Stimulated activated CD4-positive, alpha-beta T cell treated with anti-CD3 and anti-CD28 coated beads, Interleukin-12 subunit alpha, Interleukin-12 subunit beta, amount 100 ng/mL, for 4 hours (primary cell): ENCODE data around the gene CACNA1D.

Experiments used
- DNase-seq: peaks from one replicate; pipeline ENCODE4 v3.0.0-alpha.2; 2020

CACNA1D gene

DNA sequence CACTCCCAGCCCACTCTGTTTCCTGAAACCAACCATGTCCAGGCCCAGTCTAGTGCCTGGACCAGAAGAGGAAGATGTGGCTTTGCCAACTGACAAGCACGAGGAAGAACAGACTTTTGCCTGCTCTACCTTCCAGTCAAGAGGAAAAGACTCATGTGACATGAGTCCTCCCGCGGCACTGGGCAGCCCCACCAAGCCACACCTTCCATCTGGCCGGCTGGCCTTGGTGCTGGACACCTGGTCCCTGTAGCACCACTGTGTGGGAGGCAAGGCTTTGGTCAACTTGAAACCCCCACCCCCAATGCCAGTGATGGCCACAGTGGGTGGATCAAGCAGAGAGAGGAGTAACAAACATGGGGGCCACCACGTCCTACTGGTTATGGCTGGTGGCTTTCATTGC lies 339.3 kb downstream of the CACNA1D start:
- DNase-seq: no peak

DNA sequence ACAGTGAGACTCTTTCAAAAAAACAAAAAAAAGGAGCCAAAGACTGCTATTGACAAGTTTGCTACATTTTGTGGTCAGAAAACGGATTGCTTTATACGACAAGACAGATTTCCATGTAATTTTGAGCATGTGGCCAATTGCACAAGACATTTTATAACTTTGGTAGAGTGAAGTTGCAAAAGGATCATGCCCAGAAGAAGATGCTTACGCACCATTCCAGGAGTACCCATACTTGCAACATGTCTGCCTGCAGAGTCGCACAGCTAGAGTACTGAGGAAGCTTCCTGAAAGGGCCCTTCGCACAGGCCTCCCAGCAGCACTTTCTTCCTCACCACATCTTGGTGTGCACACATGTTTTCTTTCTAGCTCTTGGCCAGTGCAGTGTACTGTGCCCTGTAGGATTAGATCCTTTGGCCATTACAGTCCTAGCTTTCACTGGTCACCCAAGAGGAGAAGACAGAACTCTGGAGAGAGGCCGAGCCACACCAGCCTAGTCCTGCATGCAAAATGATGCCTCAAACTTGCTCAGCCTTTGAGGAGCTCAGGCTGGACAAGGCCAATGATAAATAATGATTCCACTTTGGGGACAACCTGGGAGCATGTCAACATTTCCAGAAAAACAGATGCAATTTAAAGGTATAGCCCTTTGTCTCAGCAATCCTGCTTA lies 340.2 kb downstream of the CACNA1D start:
- DNase-seq: no peak

DNA sequence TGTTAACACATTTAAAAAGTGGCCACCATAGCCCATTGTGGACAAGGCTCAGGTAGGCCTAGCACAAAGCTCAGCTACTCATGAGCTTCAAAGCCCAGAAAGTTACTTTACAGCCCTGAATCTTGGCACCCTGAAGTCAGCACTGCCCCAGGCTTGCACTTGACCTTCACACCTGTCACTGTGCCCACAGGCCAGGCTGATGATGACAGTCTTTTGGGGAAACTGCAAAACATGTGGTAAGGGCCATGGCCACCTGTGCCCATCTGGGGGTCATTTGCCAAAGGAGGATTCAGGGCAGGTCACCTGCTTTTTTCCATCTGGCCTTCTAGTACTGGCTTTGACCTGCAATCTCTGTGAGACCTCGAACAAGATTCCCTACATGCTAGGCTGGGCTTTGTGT lies 340.8 kb downstream of the CACNA1D start:
- no peak for DNase-seq

DNA sequence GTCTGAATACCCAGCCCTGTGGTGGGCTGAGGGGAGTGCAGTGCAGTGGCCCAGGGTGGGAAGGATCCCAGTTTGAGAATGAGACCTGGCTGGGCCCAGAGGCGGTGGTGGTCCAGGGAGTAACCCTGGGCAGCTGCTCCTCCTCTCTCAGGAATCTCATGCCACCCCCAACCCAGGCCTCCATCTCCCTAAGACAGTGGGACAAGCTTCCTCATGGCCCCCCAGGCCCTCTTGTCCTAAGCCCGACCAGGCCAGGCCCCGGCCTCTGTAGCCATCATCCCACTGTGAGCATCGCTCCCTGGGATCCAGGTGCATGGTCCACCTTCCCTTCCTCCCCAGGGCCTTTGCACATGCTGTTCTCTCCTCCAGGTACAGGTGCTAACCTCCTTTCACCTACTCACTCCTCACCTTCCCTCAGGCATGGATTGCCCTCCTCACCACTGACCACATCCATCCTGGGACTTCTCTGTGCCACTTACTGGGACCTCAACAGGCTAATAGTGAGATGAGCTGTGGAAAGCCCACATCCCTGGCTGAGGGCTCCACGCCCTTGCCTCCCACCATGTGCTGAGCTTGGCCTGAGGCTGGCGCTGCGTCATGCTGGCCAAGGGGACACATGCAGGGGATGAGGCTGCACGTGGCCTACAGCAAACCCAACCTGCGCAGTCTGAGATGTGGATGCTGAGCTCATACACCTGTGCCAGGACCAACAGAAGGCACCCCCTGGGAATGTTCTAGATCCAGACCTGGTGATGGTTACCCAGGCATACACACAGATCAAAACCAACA lies 341.9 kb downstream of the CACNA1D start:
- no peak for DNase-seq

DNA sequence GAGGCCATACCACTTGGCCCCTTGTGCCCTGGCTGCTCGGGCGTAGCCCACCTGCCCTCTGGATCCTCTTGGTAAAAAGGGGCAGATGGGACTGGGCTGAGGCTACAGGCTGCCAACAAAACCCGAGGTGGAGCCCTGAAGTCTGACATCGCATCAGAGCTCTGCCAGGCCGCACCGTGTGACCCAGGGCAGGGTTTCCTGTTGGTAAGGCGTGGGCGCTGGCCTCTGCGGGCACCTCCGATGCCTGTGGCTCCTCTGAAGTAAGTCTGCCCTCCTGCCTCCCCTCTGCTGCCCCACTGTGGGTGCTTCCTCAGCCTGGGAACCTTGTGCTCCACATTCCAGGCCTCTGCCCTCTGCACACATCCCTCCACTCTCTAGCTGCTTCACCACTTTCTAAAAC lies 342.9 kb downstream of the CACNA1D start:
- no peak for DNase-seq

DNA sequence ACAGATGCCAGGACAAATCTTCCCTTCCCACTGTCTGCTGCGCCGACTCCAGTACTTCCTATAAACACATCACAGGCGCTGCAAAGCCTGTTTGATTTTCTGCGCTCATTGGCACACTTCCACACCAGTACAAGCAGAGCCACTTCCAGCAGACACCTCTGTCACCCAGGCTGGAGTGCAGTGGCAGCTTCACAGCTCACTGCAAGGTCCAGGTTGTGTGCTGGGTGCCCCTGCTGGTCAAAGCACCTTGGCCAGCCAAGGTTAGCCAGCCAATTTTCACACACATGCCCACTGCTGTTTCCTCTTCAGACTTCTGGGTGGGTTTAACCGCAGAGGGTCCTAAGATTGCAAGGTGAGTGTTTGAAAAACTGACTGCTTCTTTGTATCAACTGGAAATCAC lies 346.9 kb downstream of the CACNA1D start:
- no peak for DNase-seq

DNA sequence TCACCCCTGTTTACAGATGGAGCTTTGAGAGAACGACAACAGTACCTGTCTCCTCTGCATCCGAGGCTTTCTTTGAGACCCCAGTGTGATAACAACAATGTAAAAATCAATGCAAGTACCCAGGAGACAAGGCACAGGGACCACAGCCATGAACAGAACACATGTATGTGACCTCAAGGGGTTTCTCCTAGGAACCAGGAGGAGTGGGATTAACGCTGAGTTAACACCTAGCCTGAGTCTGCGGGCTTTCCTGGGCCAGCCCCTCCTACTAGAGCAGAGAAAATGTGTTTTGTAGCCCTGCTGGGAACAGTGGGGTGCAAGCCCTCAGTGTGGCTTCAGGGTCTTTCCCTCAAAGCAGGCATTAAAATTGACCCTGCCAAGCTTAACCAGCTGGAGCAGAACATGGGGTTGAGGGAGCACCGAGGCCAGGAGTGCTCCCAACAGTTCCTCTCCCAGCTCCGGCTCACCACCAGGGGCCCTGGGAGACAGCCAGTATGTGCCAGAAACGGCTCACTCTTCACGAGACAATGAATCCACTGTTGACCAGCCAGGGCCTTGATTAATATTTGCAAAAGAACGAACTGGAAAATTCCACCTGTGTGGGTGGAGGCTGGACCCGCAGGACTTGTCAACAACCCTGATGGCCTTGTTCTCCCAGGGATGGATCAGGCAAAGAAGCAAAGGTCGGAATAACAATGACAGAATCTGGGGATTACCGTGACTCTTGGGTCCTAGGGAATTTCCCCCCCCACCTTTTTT lies 348.2 kb downstream of the CACNA1D start:
- DNase-seq: no peak

DNA sequence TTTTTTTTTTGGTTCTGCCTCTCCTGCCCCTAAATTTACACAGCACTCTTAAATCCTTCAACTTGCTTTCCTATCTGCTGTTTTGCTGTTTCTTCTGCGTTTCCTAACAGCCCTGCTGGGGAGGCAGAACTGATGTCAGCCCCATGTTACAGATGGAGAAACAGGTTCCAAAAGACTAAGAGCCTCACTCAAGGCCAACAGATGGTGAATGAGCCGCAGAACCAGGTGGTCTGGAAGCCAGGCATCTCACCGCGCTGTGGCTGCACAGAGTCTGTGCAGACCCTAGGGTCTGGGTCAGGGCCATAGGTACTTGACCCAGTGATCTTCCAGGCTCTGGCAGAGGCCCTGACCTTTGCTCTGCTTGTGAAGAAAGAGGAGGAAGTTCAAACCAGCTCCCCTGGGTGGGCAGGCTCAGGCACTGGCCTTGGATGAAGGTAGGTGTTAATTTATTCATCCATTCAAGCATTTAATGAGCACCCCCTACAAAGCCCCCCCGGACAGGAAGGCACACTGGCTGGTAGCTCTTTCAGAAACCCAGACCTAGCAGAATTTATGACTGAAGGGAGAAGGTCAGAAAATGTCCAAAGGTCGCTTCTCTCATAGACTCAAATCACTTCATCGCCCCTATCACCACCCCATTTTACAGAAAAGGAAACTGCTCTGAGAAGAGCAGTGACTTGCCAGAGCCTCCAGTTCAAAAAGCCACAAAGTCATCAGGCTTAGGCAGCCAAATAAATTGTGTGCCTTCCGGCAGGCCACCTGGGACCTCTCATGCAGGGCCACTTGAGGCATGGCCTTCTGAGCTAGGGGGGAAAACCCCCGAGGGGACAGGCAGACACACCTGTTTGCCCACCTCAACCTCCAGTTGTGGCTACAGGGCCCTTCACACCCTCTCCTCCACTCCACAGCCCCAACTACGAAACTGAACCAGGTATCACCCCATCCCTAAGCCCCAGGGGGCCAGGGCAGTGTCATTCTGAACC lies 349.1 kb downstream of the CACNA1D start:
- DNase-seq: no peak

DNA sequence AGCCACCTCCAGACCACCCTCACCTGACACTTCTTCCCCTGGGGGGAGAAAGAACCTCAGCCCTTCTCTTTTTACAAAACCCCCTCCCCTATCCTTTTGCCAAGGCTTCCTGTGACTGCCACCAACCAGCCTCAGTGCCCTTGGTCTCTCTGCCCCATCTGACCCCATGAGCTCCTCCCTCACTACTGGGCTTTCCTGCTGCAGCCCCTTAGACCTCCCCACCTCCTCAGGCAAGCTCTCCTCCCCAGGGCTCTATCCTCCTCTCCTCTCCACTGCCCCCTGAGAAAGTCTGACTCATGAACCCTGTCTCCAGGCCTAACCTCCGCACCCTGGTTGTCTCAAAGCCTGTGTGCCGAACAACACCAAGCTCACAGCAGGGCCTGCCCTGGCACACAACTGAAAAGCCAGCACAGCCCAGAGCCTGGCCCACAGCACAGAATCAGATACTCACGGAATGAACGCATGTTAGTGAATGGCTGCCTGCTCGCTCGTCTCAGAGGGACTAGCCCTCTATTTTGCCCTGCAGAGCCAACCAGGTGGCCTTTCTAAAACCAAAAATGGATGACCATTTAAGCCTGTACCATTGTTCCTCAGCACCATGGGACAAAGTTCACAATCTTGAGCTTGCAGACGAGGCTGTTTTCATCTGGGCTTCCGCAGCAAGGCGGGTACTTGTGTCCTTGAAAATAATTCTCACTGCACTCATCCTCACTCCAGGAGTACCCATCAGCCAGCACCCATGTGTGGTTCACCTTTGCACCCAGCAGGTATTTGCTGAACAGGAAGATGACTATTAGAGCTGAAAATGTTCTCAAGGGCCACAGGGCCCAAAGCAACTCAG lies 350.1 kb downstream of the CACNA1D start:
- DNase-seq: no peak

DNA sequence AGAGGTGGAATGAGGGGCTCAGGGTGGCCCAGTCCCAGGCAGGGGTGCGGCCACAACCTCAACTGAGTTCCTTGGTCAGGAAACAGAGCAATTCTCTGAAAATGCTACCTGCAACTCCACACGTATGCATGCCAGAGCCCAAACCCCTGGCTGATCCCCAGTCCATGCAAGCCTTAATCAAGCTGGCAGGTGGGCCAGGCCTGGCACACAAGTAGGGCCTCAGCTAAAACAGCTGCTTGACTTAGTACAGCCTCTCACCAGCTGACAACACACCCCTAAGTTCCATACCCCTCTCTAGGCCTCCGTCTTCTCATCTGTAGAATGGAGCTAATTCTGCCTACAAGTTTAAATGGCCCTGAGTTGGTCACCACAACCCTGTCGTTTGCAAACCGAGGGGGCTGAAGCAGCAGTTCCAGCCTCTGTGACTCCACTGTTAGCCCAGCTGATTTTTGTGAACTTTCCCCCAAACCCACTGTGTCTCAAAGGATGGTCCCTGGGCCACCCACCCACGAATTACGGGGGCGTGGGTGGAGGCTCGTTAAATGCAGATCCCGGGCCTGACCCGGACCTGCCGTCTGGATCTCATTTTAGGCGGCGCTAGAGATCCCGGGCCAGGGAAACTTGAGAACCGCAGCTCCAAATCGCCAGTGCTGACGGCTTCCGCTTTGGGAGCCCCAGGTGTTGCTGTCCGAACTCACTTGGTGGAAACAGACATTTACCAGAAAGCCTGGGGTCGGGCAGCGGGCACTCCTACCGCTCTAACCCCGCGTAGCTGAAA lies 350.9 kb downstream of the CACNA1D start:
- DNase-seq: no peak

DNA sequence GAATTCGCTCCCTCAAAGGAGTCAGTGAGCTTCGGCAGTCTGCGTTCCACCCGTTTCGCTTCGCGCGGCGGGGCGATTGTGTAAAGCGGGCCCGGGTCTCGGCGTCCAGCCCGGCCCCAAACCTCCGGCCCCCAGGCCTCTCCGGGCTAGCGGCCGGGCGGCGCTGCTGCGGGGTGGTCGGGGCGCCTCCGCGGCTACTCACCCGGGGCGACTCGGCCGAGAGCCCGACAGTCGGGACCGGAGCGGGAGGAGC lies 351.4 kb downstream of the CACNA1D start:
- DNase-seq: no peak

DNA sequence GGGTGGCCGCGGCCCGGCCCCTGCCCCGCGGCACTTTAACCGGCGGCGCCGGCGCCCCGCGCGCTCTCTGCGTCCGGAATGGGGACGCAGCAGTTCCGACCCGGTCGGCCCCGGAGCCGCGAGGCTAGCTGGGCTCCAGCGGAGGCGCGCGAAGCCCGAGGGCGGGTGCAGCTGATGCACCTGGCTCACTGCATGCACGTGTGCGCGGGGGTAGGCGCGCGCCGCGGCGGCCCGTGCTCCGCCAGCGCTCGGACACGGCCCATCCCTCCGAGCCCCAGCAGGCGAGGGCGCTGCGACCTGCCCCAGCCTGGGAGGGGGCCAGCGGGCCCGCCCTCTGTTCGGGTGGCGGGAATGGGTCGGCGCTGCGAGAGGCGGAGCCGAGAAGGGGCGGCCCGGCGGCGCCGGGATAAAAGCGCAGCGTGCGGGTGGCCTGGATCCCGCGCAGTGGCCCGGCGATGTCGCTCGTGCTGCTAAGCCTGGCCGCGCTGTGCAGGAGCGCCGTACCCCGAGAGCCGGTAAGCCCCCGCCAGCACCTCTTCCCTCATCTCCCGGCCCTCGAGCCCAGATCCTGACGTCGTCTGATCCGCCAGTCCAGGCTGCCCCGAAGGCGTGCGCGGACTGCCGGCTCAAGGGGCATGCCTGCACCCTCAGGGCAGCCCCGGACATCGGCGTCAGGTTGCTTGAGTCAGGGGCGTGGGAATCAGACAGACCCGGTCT lies 351.9 kb downstream of the CACNA1D start, which contains the start of the genes CHDH and IL17RB:
TSS of gene CHDH (minus strand) at position 286 of the 717 bp plus-strand sequence. CDS start 22,411 bp downstream, outside the sequence.
TSS of gene IL17RB (plus strand) at position 435 of the 717 bp plus-strand sequence. CDS start at position 456, 21 bp downstream.
- DNase-seq: no peak

DNA sequence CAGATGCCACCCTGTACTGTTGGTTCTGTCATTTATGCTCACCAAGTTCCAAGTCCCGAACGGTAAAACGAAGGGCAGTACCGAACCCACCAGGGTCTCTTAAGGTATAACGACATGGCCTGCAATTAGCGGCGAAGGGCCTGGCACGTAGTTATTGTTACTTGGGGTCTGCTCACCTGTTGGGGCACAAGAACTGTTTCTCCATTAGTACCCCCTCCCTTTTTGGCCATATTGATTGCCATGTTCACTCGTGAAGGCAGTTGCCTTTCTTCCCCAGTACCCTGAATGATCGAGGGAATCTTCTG lies 352.4 kb downstream of the CACNA1D start:
- no peak for DNase-seq

DNA sequence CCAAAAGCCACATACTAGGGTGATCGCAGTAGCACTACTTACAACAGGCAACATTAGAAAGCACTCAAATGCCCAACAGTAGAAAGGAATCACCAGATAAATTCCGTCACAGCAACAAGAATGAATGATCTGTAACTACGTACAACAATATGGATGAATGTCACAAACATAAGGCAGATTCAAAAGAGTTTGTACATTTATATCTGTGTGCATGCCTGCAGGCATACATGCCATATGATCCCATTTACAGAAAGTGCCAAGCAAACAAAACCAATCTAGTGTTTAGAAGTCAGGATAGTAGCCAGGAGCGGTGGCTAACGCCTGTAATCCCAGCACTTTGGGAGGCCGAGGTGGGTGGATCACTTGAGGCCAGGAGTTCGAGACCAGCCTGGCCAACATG lies 355.5 kb downstream of the CACNA1D start:
- DNase-seq: no peak

DNA sequence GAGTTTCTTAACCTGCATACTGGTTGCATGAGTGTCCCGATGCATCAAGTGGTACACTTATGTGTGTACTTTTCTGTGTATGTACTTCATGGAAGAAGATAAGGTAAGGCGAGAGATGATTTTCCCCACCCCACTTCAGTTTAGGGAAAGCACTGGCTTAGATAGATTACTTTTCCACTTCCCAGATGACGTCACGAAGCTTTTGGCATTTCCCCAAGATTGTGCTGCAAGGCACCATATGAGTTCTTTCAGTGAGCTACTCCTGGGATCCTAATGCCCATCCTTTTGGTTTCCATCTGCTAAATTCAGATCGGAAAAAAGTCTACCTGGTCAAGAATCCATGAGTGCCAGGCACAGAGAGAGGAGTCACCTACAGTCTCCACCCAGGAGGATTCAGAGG lies 356.5 kb downstream of the CACNA1D start:
- no peak for DNase-seq

DNA sequence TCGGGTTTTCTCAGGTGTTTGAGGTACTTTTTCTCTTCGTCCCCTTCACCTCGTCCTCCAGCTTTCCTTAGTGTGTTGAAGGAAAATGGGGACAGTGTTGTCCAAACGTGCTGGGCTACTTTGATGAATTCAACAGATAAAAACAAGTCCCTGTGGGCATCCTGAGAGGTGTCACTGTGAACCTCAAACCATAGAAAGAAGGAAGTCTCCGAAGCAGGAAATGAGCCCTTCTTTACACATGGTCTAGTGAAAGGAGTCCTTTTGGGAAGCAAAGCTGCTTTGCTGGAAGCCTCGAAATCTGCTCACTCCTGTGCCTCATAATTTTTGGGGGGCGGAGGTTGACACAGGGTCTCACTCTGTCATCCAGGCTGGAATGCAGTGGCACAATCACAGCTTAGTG lies 362.6 kb downstream of the CACNA1D start:
- no peak for DNase-seq

DNA sequence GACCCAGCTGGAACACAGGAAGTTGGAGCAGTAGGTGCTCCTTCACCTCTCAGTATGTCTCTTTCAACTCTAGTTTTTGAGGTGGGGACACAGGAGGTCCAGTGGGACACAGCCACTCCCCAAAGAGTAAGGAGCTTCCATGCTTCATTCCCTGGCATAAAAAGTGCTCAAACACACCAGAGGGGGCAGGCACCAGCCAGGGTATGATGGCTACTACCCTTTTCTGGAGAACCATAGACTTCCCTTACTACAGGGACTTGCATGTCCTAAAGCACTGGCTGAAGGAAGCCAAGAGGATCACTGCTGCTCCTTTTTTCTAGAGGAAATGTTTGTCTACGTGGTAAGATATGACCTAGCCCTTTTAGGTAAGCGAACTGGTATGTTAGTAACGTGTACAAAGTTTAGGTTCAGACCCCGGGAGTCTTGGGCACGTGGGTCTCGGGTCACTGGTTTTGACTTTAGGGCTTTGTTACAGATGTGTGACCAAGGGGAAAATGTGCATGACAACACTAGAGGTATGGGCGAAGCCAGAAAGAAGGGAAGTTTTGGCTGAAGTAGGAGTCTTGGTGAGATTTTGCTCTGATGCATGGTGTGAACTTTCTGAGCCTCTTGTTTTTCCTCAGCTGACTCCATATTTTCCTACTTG lies 363.8 kb downstream of the CACNA1D start:
- no peak for DNase-seq

DNA sequence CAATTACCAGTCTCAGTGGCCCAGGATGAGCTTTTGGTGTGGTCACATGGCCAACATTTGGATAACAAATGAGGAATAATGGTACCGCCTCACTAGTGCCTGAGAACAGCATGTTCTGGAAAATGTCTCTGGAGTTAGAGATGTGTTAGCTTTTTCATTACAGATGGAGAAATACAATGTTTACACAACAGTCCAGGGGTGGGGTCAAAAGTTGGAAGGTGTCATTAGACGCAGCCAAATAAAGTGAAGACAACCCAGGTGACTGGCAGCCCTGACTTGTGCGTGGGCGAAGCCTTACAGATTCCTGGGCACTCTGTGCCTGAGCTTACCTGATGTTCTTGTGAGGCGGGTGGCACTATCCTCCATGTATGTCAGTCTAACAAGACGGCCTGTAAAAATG lies 364.8 kb downstream of the CACNA1D start:
- no peak for DNase-seq

DNA sequence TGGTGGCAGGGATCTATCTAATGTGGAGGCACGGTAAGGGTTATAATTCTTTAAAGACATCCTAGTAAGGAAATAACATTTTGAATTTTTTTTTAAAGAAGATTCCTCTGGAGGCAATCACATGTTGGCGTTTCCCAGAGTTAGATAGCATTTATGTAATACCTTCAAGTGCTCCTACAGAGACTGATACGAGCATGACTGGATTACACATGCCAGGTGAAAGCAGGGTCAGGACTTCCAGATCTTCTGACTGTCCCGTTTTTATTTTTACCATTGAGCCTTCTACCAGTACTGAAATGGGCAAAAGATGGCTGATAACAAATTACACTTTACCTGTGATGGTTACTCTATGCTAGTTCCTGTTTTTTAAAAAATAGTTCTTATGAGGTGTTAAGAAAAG lies 365.8 kb downstream of the CACNA1D start:
- no peak for DNase-seq

DNA sequence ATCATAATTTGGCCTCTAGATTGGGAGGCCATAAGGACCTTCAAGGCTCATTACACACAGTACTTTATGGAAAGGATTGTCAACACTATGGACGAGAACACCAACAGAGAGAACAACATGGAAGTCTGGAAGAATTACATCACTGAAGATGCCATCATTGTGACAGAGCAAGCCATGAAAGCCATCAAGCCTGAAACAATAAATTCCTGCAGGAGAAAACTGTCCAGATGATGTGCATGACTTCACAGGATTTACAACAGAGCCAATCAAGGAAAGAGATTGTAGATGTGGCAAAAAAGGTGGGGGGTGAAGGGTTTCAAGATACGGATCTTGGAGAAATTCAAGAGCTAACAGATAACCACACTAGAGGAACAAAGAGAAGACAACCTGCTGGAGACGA lies 367.8 kb downstream of the CACNA1D start:
- no peak for DNase-seq
